HepG2 (cell line): ENCODE results near the gene GBA2.

Experiments used
- BRCA1 ChIP-seq: sonication (generic); formaldehyde crosslinking; IDR thresholded peaks from 2 replicates; pipeline ENCODE4 v1.4.0; 2020; ENCODE audit warnings: missing genetic modification reagents
- HBP1 ChIP-seq: IDR thresholded peaks from 2 replicates; pipeline ENCODE4 v1.6.1; 2016; ENCODE audit warnings: low read depth, control low read depth
- HDAC6 ChIP-seq: fragments of 200-600 bp; sonication (generic); IDR thresholded peaks from 2 replicates; pipeline ENCODE4 v1.7.0; 2017; ENCODE audit warnings: mild to moderate bottlenecking, antibody characterized with exemption, low read length, low read depth
- HNRNPUL1 ChIP-seq: fragments of 200-400 bp; formaldehyde crosslinking; IDR thresholded peaks from 2 replicates; pipeline ENCODE4 v1.6.1; 2017; ENCODE audit warnings: low read depth, mild to moderate bottlenecking, low read length, moderate library complexity
- MTA3 ChIP-seq: sonication (generic); formaldehyde crosslinking; IDR thresholded peaks from 2 replicates; pipeline ENCODE4 v1.4.0; 2020; ENCODE audit warnings: missing genetic modification reagents
- NCOA5 ChIP-seq: sonication (generic); formaldehyde crosslinking; IDR thresholded peaks from 2 replicates; pipeline ENCODE4 v1.4.0; 2020; ENCODE audit warnings: missing genetic modification reagents
- TEAD2 ChIP-seq: sonication (generic); formaldehyde crosslinking; IDR thresholded peaks from 2 replicates; pipeline ENCODE4 v1.9.0; 2021; ENCODE audit warnings: missing genetic modification reagents
- ZNF446 ChIP-seq: sonication (generic); formaldehyde crosslinking; IDR thresholded peaks from 2 replicates; pipeline ENCODE4 v1.5.0; 2020; ENCODE audit warnings: mild to moderate bottlenecking, missing genetic modification reagents
- ZNF710 ChIP-seq: sonication (generic); formaldehyde crosslinking; IDR thresholded peaks from 2 replicates; pipeline ENCODE4 v1.5.0; 2020; ENCODE audit warnings: mild to moderate bottlenecking, missing genetic modification reagents, borderline replicate concordance

GRCh38 chr9:35736201-35736633, 12.8 kb downstream of the GBA2 start:
- TF ChIP-seq ZNF710 (CRISPR knock-in tag) (no peak), MTA3 (CRISPR knock-in tag) (no peak), HDAC6 (no peak), HNRNPUL1 (no peak), BRCA1 (CRISPR knock-in tag) (no peak), ZNF446 (CRISPR knock-in tag) (no peak), NCOA5 (CRISPR knock-in tag) (no peak), TEAD2 (no peak), HBP1 (CRISPR knock-in tag) (no peak)
